Measurements from ENCODE around the gene LRRN4.

- TF ChIP-seq POLR2A (IDR thresholded peaks at IDR 0.05) (no peak), CTCF (IDR thresholded peaks at IDR 0.05) (no peak)
Measured at GRCh38 chr20:6057139-6057538, 3.3 kb upstream of the LRRN4 start.
